Kidney capillary endothelial cell (primary cell): ENCODE data around the gene CACNA2D3.
"Not testable (repeated sequence)": the region's sequence is repeated elsewhere in the genome, so short reads cannot be mapped to it uniquely, and the experiment has no call there.

Source experiments
- DNase-seq: peaks from one replicate; pipeline ENCODE4 v3.0.0-alpha.2; 2018; ENCODE audit warnings: low spot score

Gene CACNA2D3

DNA sequence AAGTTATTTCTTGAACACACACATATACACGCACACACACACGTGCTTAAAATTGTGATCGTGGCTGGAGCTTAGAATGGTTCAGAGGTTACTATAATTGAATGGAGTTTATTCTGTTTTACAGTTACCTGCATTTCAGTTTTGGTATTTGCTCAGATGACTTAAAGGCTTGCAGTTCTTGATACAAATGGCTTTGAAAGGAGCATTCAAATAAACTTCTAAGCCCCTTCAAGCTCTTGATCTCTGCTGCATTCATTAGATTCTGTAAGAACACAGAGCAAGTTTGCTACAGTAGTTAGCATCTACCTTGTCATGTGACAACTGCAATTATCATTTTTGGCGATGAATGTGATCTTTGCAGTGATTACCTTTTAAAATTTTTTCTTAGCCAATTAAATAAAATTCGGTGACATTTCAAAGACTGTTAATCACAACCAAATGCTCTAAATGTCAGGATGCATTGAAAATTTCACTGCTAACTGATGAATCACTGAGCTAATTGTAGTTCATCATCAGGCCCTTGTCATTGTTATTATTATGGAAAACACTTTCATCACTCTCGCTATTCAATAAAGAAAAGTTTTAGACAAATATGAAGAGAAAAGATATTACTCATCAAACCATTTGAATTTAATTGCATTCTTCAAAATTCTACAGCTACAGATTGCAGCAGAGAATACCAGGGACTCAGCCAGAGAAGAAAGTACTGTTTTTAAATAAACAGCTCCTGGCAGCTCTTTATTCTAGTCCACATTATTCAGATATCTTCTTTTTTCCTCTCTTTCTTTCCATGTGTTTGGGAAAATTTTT is 509.4 kb downstream of the CACNA2D3 start:
- DNase-seq = no peak

GRCh38 chr3:54632326-54632665 is 509.9 kb downstream of the CACNA2D3 start:
- DNase-seq = no peak

DNA sequence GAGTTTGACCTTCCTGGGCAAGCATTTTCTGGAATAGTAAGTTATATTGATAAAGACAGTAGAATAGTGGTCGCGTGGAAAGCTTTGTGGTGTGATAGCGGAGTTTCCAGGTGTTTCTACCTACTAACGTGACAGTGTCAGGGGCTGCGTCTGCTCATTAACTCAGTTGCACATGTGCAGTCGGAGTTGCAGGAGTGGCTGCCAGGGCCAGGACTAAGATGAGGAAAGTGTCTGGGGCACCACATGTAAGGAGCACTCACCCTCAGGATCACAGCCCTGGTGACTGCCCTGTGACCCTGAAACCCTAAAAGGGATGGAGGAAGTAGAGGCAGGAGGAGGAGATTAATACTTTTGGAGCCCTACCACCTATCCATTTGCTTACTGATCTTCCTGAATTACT is 510.5 kb downstream of the CACNA2D3 start:
- DNase-seq = no peak

- no peak for DNase-seq
These were observed 511.2 kb downstream of the CACNA2D3 start for GRCh38 chr3:54633444-54634121.

GRCh38 chr3:54634122-54634469 is 511.7 kb downstream of the CACNA2D3 start:
- DNase-seq = no peak

GRCh38 chr3:54639790-54640372 is 517.5 kb downstream of the CACNA2D3 start:
- not testable (repeated sequence) for DNase-seq

DNA sequence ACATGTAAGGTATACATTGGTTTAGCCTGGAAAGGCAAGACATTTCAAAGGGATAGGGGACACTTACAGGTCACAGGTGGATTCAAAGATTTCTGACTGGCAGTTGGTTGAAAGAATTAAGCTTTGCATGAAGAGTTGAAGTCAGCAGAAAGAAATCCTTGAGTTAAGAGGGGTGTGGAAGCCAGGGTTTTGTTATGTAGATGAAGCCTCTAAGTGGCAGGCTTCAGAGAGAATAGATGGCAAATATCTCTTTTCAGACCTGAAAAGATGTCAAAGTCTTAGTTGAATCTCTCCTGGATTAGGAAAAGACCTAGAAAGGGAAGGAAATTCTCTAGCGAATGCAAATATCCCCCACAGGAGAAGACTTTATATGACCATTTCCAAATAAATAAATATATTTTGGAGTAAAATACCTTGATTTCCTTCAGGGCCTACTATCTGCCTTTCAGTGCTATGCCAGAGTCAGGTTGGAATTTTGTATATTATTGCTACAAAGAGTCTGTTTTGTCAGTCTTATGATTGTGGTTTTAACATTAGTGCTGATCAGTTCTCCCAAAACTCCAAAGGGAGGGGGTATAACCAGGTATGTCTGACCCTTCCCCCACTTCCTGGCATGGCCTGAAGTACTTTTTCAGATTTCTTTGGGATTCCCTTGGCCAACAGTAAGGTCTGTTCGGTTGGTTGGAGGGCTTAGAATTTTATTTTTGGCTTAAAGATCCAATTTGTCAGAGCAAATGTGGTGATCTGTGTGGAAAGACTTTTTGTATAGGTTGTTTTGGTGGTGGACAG is 519.1 kb downstream of the CACNA2D3 start:
- no peak for DNase-seq

DNA sequence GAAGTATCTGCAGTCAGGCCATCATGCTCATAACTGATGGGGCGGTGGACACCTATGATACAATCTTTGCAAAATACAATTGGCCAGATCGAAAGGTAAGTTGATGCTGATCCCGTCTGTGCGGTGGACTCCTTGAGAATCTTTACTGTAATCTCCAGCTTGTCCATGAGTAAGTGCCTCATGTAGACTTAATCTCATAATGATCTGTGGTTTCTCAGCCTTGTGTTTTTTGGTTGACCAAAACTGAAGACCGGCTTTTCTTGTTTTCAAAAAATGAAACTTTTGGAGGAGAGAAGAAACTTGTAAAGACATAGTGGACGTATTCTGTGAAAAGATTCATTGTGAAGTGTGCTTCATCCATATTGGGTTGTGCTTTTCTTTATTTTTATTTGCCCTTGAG is 519.8 kb downstream of the CACNA2D3 start:
- no peak for DNase-seq

- no peak for DNase-seq
These were observed 525.4 kb downstream of the CACNA2D3 start for GRCh38 chr3:54647721-54648120.

GRCh38 chr3:54649551-54649950 is 527.2 kb downstream of the CACNA2D3 start:
- DNase-seq = no peak

GRCh38 chr3:54653456-54654195 is 531.3 kb downstream of the CACNA2D3 start:
- DNase-seq = no peak

DNA sequence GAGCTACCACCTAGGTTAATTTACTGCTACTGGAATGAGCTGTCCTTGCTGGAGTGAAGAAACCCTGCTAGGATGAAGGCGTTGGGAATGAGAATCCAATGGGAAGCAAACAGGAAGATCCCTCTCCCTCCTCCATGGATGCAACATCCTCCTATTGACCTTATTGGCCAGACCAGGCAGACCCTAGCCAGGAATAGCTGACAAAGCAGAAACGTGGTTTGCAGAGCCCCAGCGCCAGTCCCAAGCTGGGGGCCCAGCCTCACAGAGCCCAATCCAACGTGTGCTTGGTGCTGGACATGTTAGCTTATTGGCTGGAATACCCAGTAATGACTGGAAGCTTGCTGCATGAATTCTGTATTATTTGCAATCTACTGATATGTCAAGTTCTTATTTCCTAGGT is 532.4 kb downstream of the CACNA2D3 start:
- DNase-seq = no peak

DNA sequence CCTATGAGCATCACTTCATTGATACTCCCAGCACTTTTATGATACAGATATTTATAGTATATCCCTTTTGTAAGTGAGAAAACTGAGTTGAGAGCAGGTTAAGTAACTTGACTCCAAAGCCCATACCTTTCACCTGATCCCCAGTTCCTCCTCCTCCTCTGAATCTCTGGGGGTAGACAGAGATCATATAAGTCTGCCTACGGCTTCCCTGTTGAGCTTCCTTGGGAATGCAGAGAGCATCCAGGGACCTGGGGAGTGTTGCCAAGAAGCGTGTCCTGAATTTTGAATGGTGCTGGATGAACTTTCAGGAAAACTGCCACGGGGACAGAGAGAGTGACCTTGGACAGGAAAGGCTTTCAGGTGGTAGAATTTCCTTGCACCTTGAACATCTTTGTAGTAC is 537.0 kb downstream of the CACNA2D3 start:
- DNase-seq = no peak

GRCh38 chr3:54660714-54661132 is 538.4 kb downstream of the CACNA2D3 start:
- no peak for DNase-seq

- no peak for DNase-seq
These were observed 538.8 kb downstream of the CACNA2D3 start for GRCh38 chr3:54661151-54661550.

GRCh38 chr3:54663501-54664011 is 541.2 kb downstream of the CACNA2D3 start:
- no peak for DNase-seq

GRCh38 chr3:54665016-54665600 is 542.8 kb downstream of the CACNA2D3 start:
- DNase-seq = no peak

DNA sequence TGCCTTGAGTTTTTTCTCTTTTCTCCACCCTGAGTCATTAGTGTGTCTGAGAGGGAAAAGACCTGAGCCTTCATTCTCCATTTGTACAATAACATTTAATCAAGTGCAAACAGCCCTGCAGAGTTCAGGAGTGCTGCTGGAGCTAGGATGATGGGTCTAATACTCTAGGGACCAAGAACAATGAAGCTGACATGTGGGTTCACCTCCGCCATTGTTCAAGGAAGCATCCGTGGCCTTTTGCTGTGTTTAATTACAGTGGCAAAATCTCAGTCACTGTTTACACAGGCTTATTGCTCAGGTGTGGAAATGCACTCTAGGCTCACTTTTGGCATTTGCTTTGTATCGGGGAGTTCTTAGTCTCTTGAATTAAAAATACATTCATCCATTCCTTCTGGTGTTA is 545.9 kb downstream of the CACNA2D3 start:
- DNase-seq = no peak

GRCh38 chr3:54670201-54671000 is 548.0 kb downstream of the CACNA2D3 start:
- DNase-seq = no peak

GRCh38 chr3:54671511-54671910 is 549.2 kb downstream of the CACNA2D3 start:
- DNase-seq = no peak
